GM12872 (cell line): ENCODE results near the gene AP5B1.

Experiments used
- TF ChIP-seq, protein P1 (sequence below): IDR thresholded peaks from 3 replicates; pipeline ENCODE4 v1.5.1; 2011; ENCODE audit warnings: low read depth, mild to moderate bottlenecking, low read length, moderate library complexity; ENCODE audit not compliant: insufficient read depth

Gene AP5B1

GRCh38 chr11:65816696-65817095, 35.9 kb upstream of the AP5B1 start:
- TF ChIP-seq, protein P1, sequence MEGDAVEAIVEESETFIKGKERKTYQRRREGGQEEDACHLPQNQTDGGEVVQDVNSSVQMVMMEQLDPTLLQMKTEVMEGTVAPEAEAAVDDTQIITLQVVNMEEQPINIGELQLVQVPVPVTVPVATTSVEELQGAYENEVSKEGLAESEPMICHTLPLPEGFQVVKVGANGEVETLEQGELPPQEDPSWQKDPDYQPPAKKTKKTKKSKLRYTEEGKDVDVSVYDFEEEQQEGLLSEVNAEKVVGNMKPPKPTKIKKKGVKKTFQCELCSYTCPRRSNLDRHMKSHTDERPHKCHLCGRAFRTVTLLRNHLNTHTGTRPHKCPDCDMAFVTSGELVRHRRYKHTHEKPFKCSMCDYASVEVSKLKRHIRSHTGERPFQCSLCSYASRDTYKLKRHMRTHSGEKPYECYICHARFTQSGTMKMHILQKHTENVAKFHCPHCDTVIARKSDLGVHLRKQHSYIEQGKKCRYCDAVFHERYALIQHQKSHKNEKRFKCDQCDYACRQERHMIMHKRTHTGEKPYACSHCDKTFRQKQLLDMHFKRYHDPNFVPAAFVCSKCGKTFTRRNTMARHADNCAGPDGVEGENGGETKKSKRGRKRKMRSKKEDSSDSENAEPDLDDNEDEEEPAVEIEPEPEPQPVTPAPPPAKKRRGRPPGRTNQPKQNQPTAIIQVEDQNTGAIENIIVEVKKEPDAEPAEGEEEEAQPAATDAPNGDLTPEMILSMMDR = no peak

GRCh38 chr11:65814986-65815565, 34.3 kb upstream of the AP5B1 start:
- TF ChIP-seq, protein P1 = no peak

- TF ChIP-seq, protein P1 = no peak
These were observed 33.6 kb upstream of the AP5B1 start for GRCh38 chr11:65814131-65814985.

GRCh38 chr11:65811764-65812475, 31.1 kb upstream of the AP5B1 start:
- TF ChIP-seq, protein P1 = no peak

DNA sequence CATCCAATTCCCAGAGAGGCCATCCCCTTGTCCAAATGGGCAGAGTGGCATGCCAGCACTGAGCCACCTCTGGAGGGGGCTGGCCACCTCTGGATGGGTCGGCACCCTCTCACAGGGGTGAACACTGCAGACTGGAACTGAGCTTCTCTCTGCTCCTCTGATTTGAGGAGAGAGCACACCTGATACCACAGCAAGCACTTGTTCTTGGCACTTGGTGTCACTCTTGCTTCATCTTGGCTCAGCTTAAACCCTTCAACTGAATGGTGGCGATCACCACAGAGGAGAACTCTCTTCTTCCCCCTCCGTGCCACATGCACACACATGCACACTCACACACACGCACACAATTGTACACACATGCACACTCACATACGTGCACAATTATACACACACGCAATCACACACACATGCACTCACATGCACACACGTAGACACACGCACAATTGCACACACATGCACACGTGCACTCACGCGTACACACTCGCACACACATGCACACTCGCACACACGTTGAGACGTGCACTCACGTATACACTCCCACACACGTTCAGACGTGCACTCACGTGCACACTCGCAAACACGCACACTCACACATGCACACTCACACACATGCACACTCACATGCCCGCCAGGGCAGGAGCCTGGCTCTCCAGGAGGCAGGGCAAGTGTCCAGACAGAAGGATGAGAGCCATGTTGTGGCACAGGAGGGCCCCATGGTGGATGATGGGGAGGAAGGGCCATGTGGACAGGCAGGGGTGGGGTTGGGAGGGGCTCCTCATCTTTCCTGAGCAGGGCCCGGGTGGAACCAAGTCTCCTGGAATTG, 29.5 kb upstream of the AP5B1 start:
- TF ChIP-seq, protein P1 = no peak

- TF ChIP-seq, protein P1 = no peak
These were observed 28.7 kb upstream of the AP5B1 start for GRCh38 chr11:65809496-65809895.
